HepG2 (cell line): ENCODE measurements around the gene CSF3R. TPM values are rescaled to one million over a fixed set of nuclear protein-coding genes. Genes with fewer than 3 reads are reported as not detected.
A peak's percentile ranks its signal among the peaks of the same experiment; 100 is the strongest.

Source experiments
- ATAC-seq: fragments of 200-7000 bp; cut with Tn5 transposase; 3 replicates; pipeline ENCODE4 v1.9.1; 2020; ENCODE audit warnings: mild to moderate bottlenecking, moderate library complexity
- BruUV-seq: library from RNA; stranded (reverse); fragments of 400-500 nt; replicated peaks from 2 replicates; lab custom pipeline; 2021; lab: Mats Ljungman, UMichigan
- CTCF ChIA-PET: fragments of 300-600 bp; formaldehyde crosslinking; extraction: SDS; loops from one replicate; lab custom pipeline; 2021; ENCODE audit warnings: low total read pairs, inconsistent platforms, low intra/inter-chr PET ratio; lab: Yijun Ruan, JAX
- POLR2A ChIA-PET: fragments of 350-600 bp; sonication (Branson Sonifier 250); formaldehyde crosslinking; loops from one replicate; lab custom pipeline; 2020; ENCODE audit warnings: antibody characterized with exemption, inconsistent platforms; lab: Yijun Ruan, JAX
- DNase-seq: peaks from one replicate; pipeline ENCODE4 v3.0.0-alpha.2; 2015; ENCODE audit warnings: low spot score
- FAIRE-seq: peaks from 3 replicates; lab custom pipeline; 2011; peaks lifted over from hg19 to GRCh38; lab: Jason Lieb, UNC
- H2AFZ ChIP-seq: one replicate; pipeline ENCODE4 v1.6.1; 2011; ENCODE audit warnings: low read length, inconsistent platforms
- H3K27ac ChIP-seq: fragments of 300-600 bp; 3 replicates; pipeline ENCODE4 v1.8.0; 2011; ENCODE audit warnings: mixed run types, mild to moderate bottlenecking, mixed read lengths, low read length, inconsistent platforms; ENCODE audit not compliant: insufficient read depth; ENCODE audit errors: extremely low read length
- H3K27me3 ChIP-seq, 2 experiments: fragments of 200-600 bp in 1 of 2; 2 replicates in 1 of 2; 3 replicates in 1 of 2; pipeline versions ENCODE4 v1.6.0 to v1.8.0; 2011; ENCODE audit warnings: low read length in 2 of 2, mild to moderate bottlenecking in 2 of 2, moderate library complexity in 2 of 2, inconsistent platforms in 1 of 2; ENCODE audit not compliant: insufficient read depth in 2 of 2, control insufficient read depth in 1 of 2
- H3K36me3 ChIP-seq, 2 experiments: fragments of 200-600 bp in 1 of 2; replicated peaks in 1 of 2; 2 replicates in 1 of 2; 3 replicates in 1 of 2; pipeline versions ENCODE4 v1.5.1 to v1.8.0; 2011; ENCODE audit warnings: low read length in 2 of 2, inconsistent platforms in 1 of 2; ENCODE audit not compliant: insufficient read depth in 2 of 2, control insufficient read depth in 1 of 2
- H3K4me1 ChIP-seq: 2 replicates; pipeline ENCODE4 v1.5.1; 2012; ENCODE audit warnings: low read length, inconsistent platforms; ENCODE audit not compliant: insufficient read depth
- H3K4me2 ChIP-seq: 2 replicates; pipeline ENCODE4 v1.6.0; 2011; ENCODE audit warnings: low read depth, low read length, inconsistent platforms
- H3K4me3 ChIP-seq, 3 experiments: fragments of 200-600 bp in 1 of 3; sonication (generic), shearing (Covaris generic) in 1 of 3; replicated peaks in 1 of 3; 2 replicates each; pipeline ENCODE4 v1.5.1; 2011 to 2016; ENCODE audit warnings: low read length in 3 of 3, inconsistent platforms in 2 of 3, low read depth in 2 of 3, mild to moderate bottlenecking in 2 of 3, control low read depth in 1 of 3, mixed read lengths in 1 of 3; ENCODE audit not compliant: insufficient read depth in 1 of 3
- H3K79me2 ChIP-seq: one replicate; pipeline ENCODE4 v1.6.1; 2011; ENCODE audit warnings: low read length, inconsistent platforms; ENCODE audit not compliant: insufficient read depth
- H3K9ac ChIP-seq: 2 replicates; pipeline ENCODE4 v1.6.0; 2011; ENCODE audit warnings: mild to moderate bottlenecking, low read depth, low read length, inconsistent platforms; ENCODE audit not compliant: insufficient read depth
- H3K9me3 ChIP-seq: 2 replicates; pipeline ENCODE4 v1.5.1; 2012; ENCODE audit warnings: mild to moderate bottlenecking, low read length
- H4K20me1 ChIP-seq: 2 replicates; pipeline ENCODE4 v1.6.0; 2011; ENCODE audit warnings: inconsistent platforms, mild to moderate bottlenecking, low read length, moderate library complexity; ENCODE audit not compliant: insufficient read depth
- IRF9 ChIP-seq: sonication (generic); formaldehyde crosslinking; IDR thresholded peaks from 2 replicates; pipeline ENCODE4 v1.8.0; 2022; ENCODE audit warnings: missing genetic modification reagents, mild to moderate bottlenecking, borderline replicate concordance
- MEF2D ChIP-seq: sonication (generic); formaldehyde crosslinking; IDR thresholded peaks from 2 replicates; pipeline ENCODE4 v1.5.1; 2020; ENCODE audit warnings: mild to moderate bottlenecking, missing genetic modification reagents
- MIXL1 ChIP-seq: IDR thresholded peaks from 2 replicates; pipeline ENCODE4 v1.6.1; 2016
- MLXIP ChIP-seq: sonication (generic); formaldehyde crosslinking; IDR thresholded peaks from 2 replicates; pipeline ENCODE4 v1.9.0; 2021; ENCODE audit warnings: missing genetic modification reagents, borderline replicate concordance
- NKX3-1 ChIP-seq: sonication (generic); formaldehyde crosslinking; IDR thresholded peaks from 2 replicates; pipeline ENCODE4 v1.5.0; 2020; ENCODE audit warnings: missing genetic modification reagents
- RORA ChIP-seq: sonication (generic); formaldehyde crosslinking; IDR thresholded peaks from 2 replicates; pipeline ENCODE4 v1.5.0; 2020; ENCODE audit warnings: mild to moderate bottlenecking, missing genetic modification reagents, moderate library complexity
- TIGD3 ChIP-seq: sonication (generic); formaldehyde crosslinking; IDR thresholded peaks from 2 replicates; pipeline ENCODE4 v1.5.1; 2020; ENCODE audit warnings: mild to moderate bottlenecking, missing genetic modification reagents, borderline replicate concordance
- ZBTB7B ChIP-seq: sonication (generic); formaldehyde crosslinking; IDR thresholded peaks from 2 replicates; pipeline ENCODE4 v1.4.0; 2020; ENCODE audit warnings: missing genetic modification reagents
- ZNF619 ChIP-seq: sonication (generic); formaldehyde crosslinking; IDR thresholded peaks from 2 replicates; pipeline ENCODE4 v1.4.0; 2020; ENCODE audit warnings: mild to moderate bottlenecking, missing genetic modification reagents
- WGBS: methylation state at CpG from one replicate; pipeline ENCODE4 v1.1.6; 2017; ENCODE audit warnings: low lambda C conversion rate; 5-methylcytosine and 5-hydroxymethylcytosine counted together
- in situ Hi-C: cut with HindIII; loops from 2 replicates; pipeline ENCODE4 v1.10.0; 2017; ENCODE audit warnings: low pct_unique_long_range_greater_than_20kb; ENCODE audit not compliant: extremely low pct_ligation_motif_present
- intact Hi-C: fragments of 100-400 bp; cut with micrococcal nuclease; formaldehyde crosslinking; loops from one replicate; pipeline ENCODE4 v1.10.0; 2022; ENCODE audit not compliant: unreplicated experiment
- polyA plus RNA-seq, 8 experiments: library from polyadenylated mRNA; depleted of rRNA in 3 of 8; stranded (reverse) in 7 of 8; unstranded in 1 of 8; fragments of >200 nt; fragmentation: Illumina TruSeq in 4 of 8; extraction: Trizol in 4 of 8; gene quantifications; 2 replicates each; pipeline versions ENCODE4 v1.2.1 to v1.2.3, GENCODE V29; 2011 to 2016; ENCODE audit warnings: low read depth in 4 of 8, missing spikeins in 1 of 8, mixed read lengths in 1 of 8; ENCODE audit not compliant: insufficient read depth in 1 of 8
- total RNA-seq, 5 experiments: library from RNA; depleted of rRNA; stranded (reverse); fragments of >200 nt; fragmentation: Illumina TruSeq; extraction: Trizol; gene quantifications; 2 replicates each; pipeline ENCODE4 v1.2.3, GENCODE V29; 2016; ENCODE audit warnings: low read depth in 1 of 5

CSF3R gene
- total and polyA plus RNA-seq, 2 of the 13 experiments (the other 11 are each of a cell fraction or from before 2014, with no cell fraction given) = 11.9 to 28.8 TPM

GRCh38 chr1:36440646-36441045 is 42.1 kb downstream of the CSF3R start:
- Histone ChIP-seq H3K4me3 (no peak overlapping the region), H3K36me3 (no peaks in the 10 kb centered on the region), H3K27me3 (no peaks in the 10 kb centered on the region), H2AFZ (no peak overlapping the region), H3K9ac (no peak overlapping the region), H3K9me3 (no peaks in the 10 kb centered on the region), H3K4me1 (peaks cover 13% of the 10 kb centered on the region), H3K79me2 (no peaks in the 10 kb centered on the region), H3K27ac (no peak overlapping the region), H4K20me1 (no peaks in the 10 kb centered on the region), H3K4me2 (no peak overlapping the region)
- BruUV-seq = no TSS peak
- peak; percentile 26 for FAIRE-seq
- ATAC-seq = no peak
- ChIA-PET CTCF (no interaction called here), POLR2A (no interaction called here)
- no peak for TF ChIP-seq ZBTB7B
- TF ChIP-seq RORA (CRISPR knock-in tag) = no peak
- TF ChIP-seq IRF9 (CRISPR knock-in tag) = no peak
- no peak for TF ChIP-seq MLXIP
- TF ChIP-seq NKX3-1 (CRISPR knock-in tag) = no peak
- TF ChIP-seq TIGD3 (CRISPR knock-in tag) = no peak
- TF ChIP-seq ZNF619 (CRISPR knock-in tag) = no peak
- no peak for TF ChIP-seq MEF2D (CRISPR knock-in tag)
- TF ChIP-seq MIXL1 = no peak
- DNase-seq = no peak
- intact Hi-C loops = no loop called here
- in situ Hi-C loops = no loop called here
- WGBS = 48% methylated on average over 3 of the region's 3 CpGs
